Dermis microvascular lymphatic vessel endothelial cell (primary cell): ENCODE results near the gene ANXA7. TPM values are rescaled to one million over a fixed set of nuclear protein-coding genes. Genes with fewer than 3 reads are reported as not detected.

Source experiments
- DNase-seq, 2 donors: peaks; one replicate each; pipeline versions ENCODE4 v3.0.0 to v3.0.0-alpha.2; 2010; ENCODE audit warnings: low read depth in 2 of 2
- total RNA-seq: library from RNA; depleted of rRNA; stranded (reverse); fragments of >200 nt; gene quantifications from 2 replicates; pipeline ENCODE4 v1.2.1, GENCODE V29; 2014

ANXA7 gene
- total RNA-seq = 89.6 and 101 TPM in 2 replicates

GRCh38 chr10:73413528-73414229, at the start of gene ANXA7:
ANXA7 (minus strand) TSS chr10:73414058; CDS start chr10:73400856, 13,202 bp downstream.
- peak; percentile 63 to 88 for DNase-seq

GRCh38 chr10:73460897-73461296, 47.0 kb upstream of the ANXA7 start:
- DNase-seq = no peak

- DNase-seq = no peak
Observed at GRCh38 chr10:73459683-73460314, 45.9 kb upstream of the ANXA7 start.

- DNase-seq = no peak
Observed at GRCh38 chr10:73456187-73456890, 42.5 kb upstream of the ANXA7 start.

GRCh38 chr10:73449113-73449512, 35.3 kb upstream of the ANXA7 start:
- DNase-seq = no peak

GRCh38 chr10:73448384-73448783, 34.5 kb upstream of the ANXA7 start:
- DNase-seq = no peak

- DNase-seq = no peak
Observed at GRCh38 chr10:73446926-73447325, 33.1 kb upstream of the ANXA7 start.

- no peak for DNase-seq
Observed at GRCh38 chr10:73444457-73444856, 30.6 kb upstream of the ANXA7 start.

- DNase-seq = no peak
Observed at GRCh38 chr10:73439605-73440312, 25.9 kb upstream of the ANXA7 start.

- no peak for DNase-seq
Observed at GRCh38 chr10:73439055-73439454, 25.2 kb upstream of the ANXA7 start.

GRCh38 chr10:73433538-73433867, 19.6 kb upstream of the ANXA7 start, which contains the start of gene MSS51:
MSS51 (minus strand) TSS chr10:73433561; CDS start chr10:73428284, 5,277 bp downstream.
- DNase-seq = no peak

GRCh38 chr10:73432646-73433537, 19.0 kb upstream of the ANXA7 start:
- no peak for DNase-seq

- no peak for DNase-seq
Observed at GRCh38 chr10:73426318-73426717, 12.5 kb upstream of the ANXA7 start.

GRCh38 chr10:73424478-73424877, 10.6 kb upstream of the ANXA7 start:
- DNase-seq = no peak

- no peak for DNase-seq
Observed at GRCh38 chr10:73423309-73423708, 9.5 kb upstream of the ANXA7 start.

- DNase-seq = no peak
Observed at GRCh38 chr10:73416571-73416970, 2.7 kb upstream of the ANXA7 start.

GRCh38 chr10:73414230-73414945, 530 bp upstream of the ANXA7 start:
- no peak for DNase-seq

- DNase-seq = peak in 1 of 2 donors; percentile 44
Observed at GRCh38 chr10:73413108-73413527, 740 bp downstream of the ANXA7 start.

- no peak for DNase-seq
Observed at GRCh38 chr10:73410897-73411296, 3.0 kb downstream of the ANXA7 start.

- no peak for DNase-seq
Observed at GRCh38 chr10:73408978-73409521, 4.8 kb downstream of the ANXA7 start.
